Subcutaneous adipose tissue (tissue), 4 donors: Measurements from ENCODE around the gene MTF1. TPM values are rescaled to one million over a fixed set of nuclear protein-coding genes. Genes with fewer than 3 reads are reported as not detected.

Source experiments
- CTCF ChIP-seq: fragments of 450-650 bp; IDR thresholded peaks from one replicate; pipeline ENCODE4 v1.5.1; 2016; ENCODE audit warnings: low read depth, mild to moderate bottlenecking, control low read depth, antibody characterized with exemption, moderate library complexity
- total RNA-seq, 4 donors: library from RNA; depleted of rRNA; stranded (reverse); fragments of >200 nt; gene quantifications; one replicate each; pipeline ENCODE4 v1.1.0, GENCODE V29; 2016

The MTF1 gene
- total RNA-seq, 4 donors from 2014 or later: 5.7 to 6.8 (median 6.5) TPM

- no peak for TF ChIP-seq CTCF
These were observed 18.7 kb downstream of the MTF1 start for GRCh38 chr1:37840711-37841110.

DNA sequence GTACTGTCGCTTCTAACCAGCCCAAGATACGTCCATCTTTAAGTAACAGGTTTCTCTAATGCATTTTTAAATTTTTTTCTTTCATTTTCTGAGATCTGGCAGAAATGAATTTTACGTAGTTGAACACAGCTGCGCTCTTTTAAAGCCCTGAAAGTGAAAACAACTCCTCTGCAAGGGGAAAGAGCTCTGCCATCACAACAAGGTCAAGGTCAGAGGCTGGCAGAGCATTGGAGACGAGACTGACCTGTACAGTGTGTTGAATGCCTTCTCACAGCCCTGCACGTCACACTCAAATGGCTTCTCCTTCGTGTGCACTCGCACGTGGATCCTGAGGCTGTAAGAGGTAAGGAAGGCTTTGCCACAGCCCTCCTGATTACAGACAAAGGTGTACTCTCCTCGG is 19.7 kb downstream of the MTF1 start:
- no peak for TF ChIP-seq CTCF

- no peak for TF ChIP-seq CTCF
These were observed 22.6 kb downstream of the MTF1 start for GRCh38 chr1:37836788-37837187.

GRCh38 chr1:37831809-37832208 is 27.6 kb downstream of the MTF1 start:
- TF ChIP-seq CTCF: no peak

DNA sequence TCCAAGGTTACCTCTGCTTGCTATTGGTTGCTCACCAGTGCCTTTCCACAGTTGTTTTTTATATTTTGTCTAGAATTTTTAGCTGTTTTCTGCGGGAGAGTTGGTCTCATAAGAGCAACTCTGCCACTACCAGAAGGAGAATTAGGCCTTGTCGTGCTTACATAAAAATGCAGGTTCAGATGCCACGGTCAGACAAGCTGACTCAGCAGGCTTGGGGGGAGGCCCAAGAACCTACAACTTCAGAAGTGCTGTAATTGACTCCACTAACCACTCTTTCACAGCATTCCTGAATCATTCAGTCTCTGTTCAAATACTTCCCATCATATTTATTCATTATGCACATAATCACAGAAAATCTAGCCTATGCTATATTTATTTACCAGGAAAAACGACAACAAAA is 28.3 kb downstream of the MTF1 start:
- no peak for TF ChIP-seq CTCF

DNA sequence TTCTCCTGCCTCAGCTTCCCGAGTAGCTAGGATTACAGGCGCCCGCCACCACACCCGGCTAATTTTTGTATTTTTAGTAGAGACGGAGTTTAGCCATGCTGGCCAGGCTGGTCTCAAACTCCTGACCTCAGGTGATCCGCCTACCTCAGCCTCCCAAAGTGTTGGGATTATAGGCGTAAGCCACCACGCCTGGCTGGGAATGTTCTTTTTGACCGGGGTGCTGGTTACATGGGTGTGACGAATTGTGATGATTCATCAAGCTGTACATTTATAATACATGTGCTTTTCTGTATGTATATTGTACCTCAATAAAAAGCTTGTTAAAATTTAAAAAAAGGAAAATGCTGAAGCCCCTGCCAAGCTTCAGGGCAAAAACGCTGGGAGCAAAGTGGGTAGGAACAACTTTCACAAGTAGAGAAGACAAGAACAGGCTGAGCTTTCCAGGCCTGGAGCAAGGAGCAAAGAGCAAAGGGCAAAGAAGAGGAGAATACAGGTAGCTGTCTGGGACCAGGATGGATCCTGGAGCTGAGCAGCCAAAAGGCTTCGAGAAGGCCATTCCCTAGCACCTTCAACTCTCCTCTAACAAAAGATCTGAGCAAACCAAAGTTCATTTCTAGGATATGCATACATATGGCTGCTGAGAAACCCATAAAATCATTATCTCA is 30.9 kb downstream of the MTF1 start:
- no peak for TF ChIP-seq CTCF

DNA sequence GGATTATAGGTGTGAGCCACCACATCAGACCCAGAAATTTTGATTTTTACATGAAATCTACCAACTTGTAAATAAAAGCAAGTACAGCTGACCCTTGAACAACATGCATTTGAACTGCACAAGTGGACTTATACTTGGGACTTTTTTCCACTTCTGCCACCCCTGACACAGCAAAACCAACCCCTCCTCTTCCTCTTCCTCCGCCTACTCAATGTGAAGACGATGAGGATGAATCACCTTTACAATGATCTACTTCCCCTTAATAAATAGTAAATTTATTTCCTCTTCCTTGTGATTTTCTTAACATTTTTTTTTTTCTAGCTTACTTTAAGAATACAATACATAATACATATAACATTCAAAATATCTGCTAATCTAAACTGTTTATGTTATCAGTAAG is 33.9 kb downstream of the MTF1 start:
- TF ChIP-seq CTCF: no peak
